Activated naive CD4-positive, alpha-beta T cell treated with anti-CD3 and anti-CD28 coated beads, Interleukin-2, amount 50 U/mL, for 72 hours (primary cell): ENCODE results near the gene AKAP1. TPM values are rescaled to one million over a fixed set of nuclear protein-coding genes. Genes with fewer than 3 reads are reported as not detected.
A peak's percentile ranks its signal among the peaks of the same experiment; 100 is the strongest.

Source experiments
- ATAC-seq, 2 donors: fragments of 150-1000 bp; cut with Tn5 transposase; 2 replicates each; pipeline ENCODE4 v1.10.0; 2021; ENCODE audit warnings: mild to moderate bottlenecking in 2 of 2, moderate library complexity in 2 of 2
- DNase-seq, 2 donors: peaks; one replicate each; pipeline ENCODE4 v3.0.0; 2021 to 2022; ENCODE audit warnings: low spot score in 2 of 2
- H3K27ac Mint-ChIP-seq, 2 donors: one replicate each; pipeline ENCODE4 v1.8.0; 2022; ENCODE audit warnings: mild to moderate bottlenecking in 2 of 2, mixed read lengths in 2 of 2
- H3K36me3 Mint-ChIP-seq, 2 donors: one replicate each; pipeline ENCODE4 v1.8.0; 2022; ENCODE audit warnings: mixed read lengths in 2 of 2
- H3K9me3 Mint-ChIP-seq, 2 donors: one replicate each; pipeline ENCODE4 v1.8.0; 2022; ENCODE audit warnings: mixed read lengths in 2 of 2
- total RNA-seq, 2 donors: library from RNA; stranded (reverse); gene quantifications; one replicate each; pipeline ENCODE4 v1.2.3, GENCODE V29; 2022

Gene AKAP1
- total RNA-seq, 2 donors from 2014 or later = 16.8 to 28.0 TPM

- Mint-ChIP-seq H3K9me3 (no peaks in the 10 kb centered on the region), H3K27ac (no peak overlapping the region), H3K36me3 (no peaks in the 10 kb centered on the region)
- DNase-seq (no peak), ATAC-seq (no peak)
Observed at GRCh38 chr17:57110152-57110542, 25.1 kb downstream of the AKAP1 start.

- Mint-ChIP-seq H3K27ac (peak overlapping the region in 1 of 2 donors; percentile 47), H3K36me3 (no peaks in the 10 kb centered on the region), H3K9me3 (no peaks in the 10 kb centered on the region)
- ATAC-seq = no peak
- DNase-seq = no peak
Observed at GRCh38 chr17:57110579-57111325, 25.7 kb downstream of the AKAP1 start.

- H3K36me3 Mint-ChIP-seq = no peaks in the 10 kb centered on the region
- no peak for ATAC-seq
Observed at GRCh38 chr17:57111386-57111785, 26.3 kb downstream of the AKAP1 start.

GRCh38 chr17:57113011-57113410, 28.0 kb downstream of the AKAP1 start:
- peak overlapping the region in 1 of 2 donors; percentile 22 for H3K27ac Mint-ChIP-seq
- no peaks in the 10 kb centered on the region for H3K9me3 Mint-ChIP-seq
- ATAC-seq (no peak), DNase-seq (no peak)
- peaks cover 1 to 6% of the 10 kb centered on the region in 2 donors for H3K36me3 Mint-ChIP-seq

More at GRCh38 chr17:57111386-57111785, 26.3 kb downstream of the AKAP1 start:
- Mint-ChIP-seq H3K9me3 (no peaks in the 10 kb centered on the region), H3K27ac (no peak overlapping the region)
- no peak for DNase-seq

- no peaks in the 10 kb centered on the region for H3K9me3 Mint-ChIP-seq
- no peak for ATAC-seq
- H3K36me3 Mint-ChIP-seq = peaks cover 6 to 9% of the 10 kb centered on the region in 2 donors
- H3K27ac Mint-ChIP-seq = no peak overlapping the region
- DNase-seq = no peak
Observed at GRCh38 chr17:57113656-57114055, 28.6 kb downstream of the AKAP1 start.

- ATAC-seq (peak; percentile 53 to 71), DNase-seq (peak; percentile 61 to 78)
- no peaks in the 10 kb centered on the region for H3K9me3 Mint-ChIP-seq
- H3K27ac Mint-ChIP-seq = no peak overlapping the region
- peaks cover 6 to 9% of the 10 kb centered on the region in 2 donors for H3K36me3 Mint-ChIP-seq
Observed at GRCh38 chr17:57114085-57114673, 29.1 kb downstream of the AKAP1 start.

- ATAC-seq (no peak), DNase-seq (no peak)
- Mint-ChIP-seq H3K36me3 (peaks cover 6 to 9% of the 10 kb centered on the region in 2 donors), H3K9me3 (no peaks in the 10 kb centered on the region), H3K27ac (no peak overlapping the region)
Observed at GRCh38 chr17:57115377-57115776, 30.3 kb downstream of the AKAP1 start.

GRCh38 chr17:57115916-57116315, 30.9 kb downstream of the AKAP1 start:
- ATAC-seq = no peak
- peak in 1 of 2 donors; percentile 16 for DNase-seq
- H3K9me3 Mint-ChIP-seq = no peaks in the 10 kb centered on the region
- H3K27ac Mint-ChIP-seq = no peak overlapping the region
- peaks cover 6 to 14% of the 10 kb centered on the region in 2 donors for H3K36me3 Mint-ChIP-seq

- no peaks in the 10 kb centered on the region for H3K9me3 Mint-ChIP-seq
- H3K27ac Mint-ChIP-seq = peak overlapping the region in 1 of 2 donors; percentile 31
- DNase-seq (no peak), ATAC-seq (no peak)
- peaks cover 6 to 14% of the 10 kb centered on the region in 2 donors for H3K36me3 Mint-ChIP-seq
Observed at GRCh38 chr17:57117798-57118197, 32.8 kb downstream of the AKAP1 start.

GRCh38 chr17:57120814-57121213, 35.8 kb downstream of the AKAP1 start:
- H3K9me3 Mint-ChIP-seq = no peaks in the 10 kb centered on the region
- H3K36me3 Mint-ChIP-seq = peaks cover 6 to 14% of the 10 kb centered on the region in 2 donors
- ATAC-seq = no peak
- DNase-seq = no peak
- H3K27ac Mint-ChIP-seq = no peak overlapping the region

GRCh38 chr17:57121308-57122042, 36.4 kb downstream of the AKAP1 start:
- no peaks in the 10 kb centered on the region for H3K9me3 Mint-ChIP-seq
- peaks cover 6 to 14% of the 10 kb centered on the region in 2 donors for H3K36me3 Mint-ChIP-seq
- no peak overlapping the region for H3K27ac Mint-ChIP-seq
- no peak for DNase-seq
- ATAC-seq = no peak

- ATAC-seq (no peak), DNase-seq (no peak)
- Mint-ChIP-seq H3K36me3 (peaks cover 0 to 5% of the 10 kb centered on the region in 2 donors), H3K9me3 (no peaks in the 10 kb centered on the region), H3K27ac (no peak overlapping the region)
Observed at GRCh38 chr17:57124053-57124452, 39.0 kb downstream of the AKAP1 start.

GRCh38 chr17:57125406-57125805, 40.4 kb downstream of the AKAP1 start:
- Mint-ChIP-seq H3K9me3 (no peaks in the 10 kb centered on the region), H3K27ac (peak overlapping the region; percentile 21 to 66), H3K36me3 (peaks cover 0 to 4% of the 10 kb centered on the region in 2 donors)
- no peak for ATAC-seq
- no peak for DNase-seq

- Mint-ChIP-seq H3K9me3 (no peaks in the 10 kb centered on the region), H3K27ac (peak overlapping the region; percentile 21 to 38), H3K36me3 (no peaks in the 10 kb centered on the region)
- no peak for DNase-seq
- ATAC-seq = no peak
Observed at GRCh38 chr17:57125866-57126265, 40.8 kb downstream of the AKAP1 start.

GRCh38 chr17:57130708-57131461, 45.8 kb downstream of the AKAP1 start:
- Mint-ChIP-seq H3K27ac (no peak overlapping the region), H3K36me3 (no peaks in the 10 kb centered on the region), H3K9me3 (no peaks in the 10 kb centered on the region)
- DNase-seq (peak; percentile 64 to 82), ATAC-seq (peak; percentile 87 to 93)

- DNase-seq (no peak), ATAC-seq (no peak)
- H3K36me3 Mint-ChIP-seq = no peaks in the 10 kb centered on the region
- H3K9me3 Mint-ChIP-seq = no peaks in the 10 kb centered on the region
- no peak overlapping the region for H3K27ac Mint-ChIP-seq
Observed at GRCh38 chr17:57132663-57133062, 47.6 kb downstream of the AKAP1 start.

GRCh38 chr17:57133486-57133885, 48.4 kb downstream of the AKAP1 start:
- no peaks in the 10 kb centered on the region for H3K9me3 Mint-ChIP-seq
- ATAC-seq = no peak
- no peaks in the 10 kb centered on the region for H3K36me3 Mint-ChIP-seq
- DNase-seq = no peak
- H3K27ac Mint-ChIP-seq = no peak overlapping the region
